WI38 (cell line): Measurements from ENCODE around the gene CD160.

Experiments used
- H3K4me3 ChIP-seq: 2 replicates; pipeline ENCODE4 v1.5.1; 2011; ENCODE audit warnings: low read depth, mild to moderate bottlenecking, control low read depth, low read length
- TF ChIP-seq, protein P1 (sequence below): IDR thresholded peaks from 2 replicates; pipeline ENCODE4 v1.5.1; 2012; ENCODE audit warnings: low read depth, mild to moderate bottlenecking, control low read depth, low read length

Gene CD160

DNA sequence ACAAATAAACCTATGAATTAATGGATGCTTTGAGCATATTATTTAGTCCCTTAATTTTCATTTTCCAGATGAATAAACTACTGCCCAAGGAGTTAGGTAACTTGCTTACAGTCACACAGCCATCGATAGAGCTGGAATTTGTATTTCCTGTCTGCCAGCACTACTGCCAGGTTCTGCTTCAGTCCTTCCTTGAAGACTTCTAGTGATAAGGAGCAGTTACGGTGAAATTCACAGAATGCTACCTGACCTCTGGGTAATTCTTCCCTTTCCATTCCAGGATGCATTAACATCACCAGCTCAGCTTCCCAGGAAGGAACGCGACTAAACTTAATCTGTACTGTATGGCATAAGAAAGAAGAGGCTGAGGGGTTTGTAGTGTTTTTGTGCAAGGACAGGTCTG is 11.2 kb downstream of the CD160 start:
- TF ChIP-seq, protein P1, sequence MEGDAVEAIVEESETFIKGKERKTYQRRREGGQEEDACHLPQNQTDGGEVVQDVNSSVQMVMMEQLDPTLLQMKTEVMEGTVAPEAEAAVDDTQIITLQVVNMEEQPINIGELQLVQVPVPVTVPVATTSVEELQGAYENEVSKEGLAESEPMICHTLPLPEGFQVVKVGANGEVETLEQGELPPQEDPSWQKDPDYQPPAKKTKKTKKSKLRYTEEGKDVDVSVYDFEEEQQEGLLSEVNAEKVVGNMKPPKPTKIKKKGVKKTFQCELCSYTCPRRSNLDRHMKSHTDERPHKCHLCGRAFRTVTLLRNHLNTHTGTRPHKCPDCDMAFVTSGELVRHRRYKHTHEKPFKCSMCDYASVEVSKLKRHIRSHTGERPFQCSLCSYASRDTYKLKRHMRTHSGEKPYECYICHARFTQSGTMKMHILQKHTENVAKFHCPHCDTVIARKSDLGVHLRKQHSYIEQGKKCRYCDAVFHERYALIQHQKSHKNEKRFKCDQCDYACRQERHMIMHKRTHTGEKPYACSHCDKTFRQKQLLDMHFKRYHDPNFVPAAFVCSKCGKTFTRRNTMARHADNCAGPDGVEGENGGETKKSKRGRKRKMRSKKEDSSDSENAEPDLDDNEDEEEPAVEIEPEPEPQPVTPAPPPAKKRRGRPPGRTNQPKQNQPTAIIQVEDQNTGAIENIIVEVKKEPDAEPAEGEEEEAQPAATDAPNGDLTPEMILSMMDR, result no peak

DNA sequence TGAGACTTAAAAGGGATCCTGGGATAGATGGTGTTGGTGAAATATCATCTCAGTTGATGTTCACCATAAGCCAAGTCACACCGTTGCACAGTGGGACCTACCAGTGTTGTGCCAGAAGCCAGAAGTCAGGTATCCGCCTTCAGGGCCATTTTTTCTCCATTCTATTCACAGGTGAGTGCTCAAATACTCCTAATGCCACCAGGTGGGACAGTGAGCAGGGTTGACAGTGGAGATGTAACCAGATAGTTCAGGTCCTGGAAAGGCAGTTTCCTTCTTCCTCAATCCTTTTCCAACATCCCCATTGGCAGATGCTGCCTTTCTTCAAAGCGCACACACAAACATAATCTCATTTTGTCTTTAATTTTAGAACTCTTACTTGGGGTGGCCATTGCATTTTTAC is 11.6 kb downstream of the CD160 start:
- TF ChIP-seq, protein P1, result no peak
- H3K4me3 ChIP-seq, result no peak overlapping the region

More for the DNA sequence above, 11.2 kb downstream of the CD160 start:
- no peak overlapping the region for H3K4me3 ChIP-seq

DNA sequence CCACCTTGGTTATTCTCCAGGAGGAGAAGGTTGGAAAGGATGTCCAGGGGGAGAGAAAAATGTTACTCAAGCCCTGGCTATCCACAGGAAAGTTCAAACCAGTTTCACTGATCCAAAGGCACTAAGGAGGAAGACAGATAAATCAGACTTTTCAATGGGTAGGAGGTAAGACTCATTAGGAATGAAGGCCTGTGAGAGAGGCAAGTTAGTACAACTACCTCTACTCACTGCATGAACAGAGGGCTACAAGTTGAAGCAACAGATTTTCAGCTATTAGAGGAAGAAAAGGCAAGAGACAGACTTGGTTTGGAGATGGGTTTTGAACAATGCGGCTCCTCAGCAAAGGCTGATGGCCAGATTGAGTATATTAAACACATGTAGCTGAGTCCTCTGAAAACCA is 16.9 kb downstream of the CD160 start:
- H3K4me3 ChIP-seq, result no peak overlapping the region
- TF ChIP-seq, protein P1, result no peak

DNA sequence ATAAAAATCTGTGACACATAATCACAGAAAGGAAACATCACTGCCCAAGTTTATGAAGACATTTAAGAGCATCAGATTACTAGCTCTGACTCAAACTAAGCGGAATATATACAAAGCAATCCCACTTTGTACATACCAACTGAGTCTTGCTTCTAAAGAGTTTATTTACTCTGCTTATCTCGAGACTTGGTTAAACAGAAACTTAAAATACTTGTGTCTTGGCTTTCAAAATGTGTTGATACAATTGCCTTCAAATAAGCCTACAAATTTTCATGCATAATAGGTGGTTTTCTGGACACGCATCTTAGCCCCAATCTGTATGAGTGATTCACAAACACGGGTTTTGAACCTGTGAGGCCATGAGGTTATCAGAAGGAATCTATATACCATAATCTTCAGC is 21.0 kb downstream of the CD160 start:
- TF ChIP-seq, protein P1, result no peak
- no peak overlapping the region for H3K4me3 ChIP-seq

- TF ChIP-seq, protein P1, result no peak
- no peak overlapping the region for H3K4me3 ChIP-seq
Observed at GRCh38 chr1:145747398-145748247, 28.3 kb downstream of the CD160 start.

DNA sequence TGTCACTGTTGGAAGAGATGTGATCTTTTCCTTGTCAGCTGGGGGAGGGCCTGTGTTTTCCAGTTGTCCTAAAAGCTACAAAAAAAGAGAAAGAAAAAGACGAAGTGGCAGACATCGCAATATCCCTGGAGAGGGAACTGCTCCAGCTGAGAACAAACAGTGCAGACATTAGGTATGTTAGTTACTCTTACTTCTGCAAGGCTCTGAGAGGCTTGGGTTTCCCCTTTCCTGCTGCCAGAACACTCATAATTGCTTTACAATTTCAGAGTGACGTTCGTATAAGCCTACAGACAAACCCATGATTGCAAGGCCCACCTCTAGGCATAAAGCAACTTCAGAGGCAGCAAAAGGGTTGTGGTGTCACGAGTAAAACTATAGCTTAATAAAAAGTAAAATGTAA is 31.1 kb downstream of the CD160 start:
- TF ChIP-seq, protein P1, result no peak
- H3K4me3 ChIP-seq, result no peak overlapping the region

- TF ChIP-seq, protein P1, result no peak
Observed at GRCh38 chr1:145751491-145752037, 32.3 kb downstream of the CD160 start.

More at GRCh38 chr1:145751491-145752037, 32.3 kb downstream of the CD160 start:
- no peak overlapping the region for H3K4me3 ChIP-seq
